ELR (cell line): Measurements from ENCODE around the gene RFNG.

Experiments
- DNase-seq: peaks from one replicate; pipeline ENCODE4 v3.0.0-alpha.2; 2015; ENCODE audit warnings: low read depth

The RFNG gene, protein sequence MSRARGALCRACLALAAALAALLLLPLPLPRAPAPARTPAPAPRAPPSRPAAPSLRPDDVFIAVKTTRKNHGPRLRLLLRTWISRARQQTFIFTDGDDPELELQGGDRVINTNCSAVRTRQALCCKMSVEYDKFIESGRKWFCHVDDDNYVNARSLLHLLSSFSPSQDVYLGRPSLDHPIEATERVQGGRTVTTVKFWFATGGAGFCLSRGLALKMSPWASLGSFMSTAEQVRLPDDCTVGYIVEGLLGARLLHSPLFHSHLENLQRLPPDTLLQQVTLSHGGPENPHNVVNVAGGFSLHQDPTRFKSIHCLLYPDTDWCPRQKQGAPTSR

DNA sequence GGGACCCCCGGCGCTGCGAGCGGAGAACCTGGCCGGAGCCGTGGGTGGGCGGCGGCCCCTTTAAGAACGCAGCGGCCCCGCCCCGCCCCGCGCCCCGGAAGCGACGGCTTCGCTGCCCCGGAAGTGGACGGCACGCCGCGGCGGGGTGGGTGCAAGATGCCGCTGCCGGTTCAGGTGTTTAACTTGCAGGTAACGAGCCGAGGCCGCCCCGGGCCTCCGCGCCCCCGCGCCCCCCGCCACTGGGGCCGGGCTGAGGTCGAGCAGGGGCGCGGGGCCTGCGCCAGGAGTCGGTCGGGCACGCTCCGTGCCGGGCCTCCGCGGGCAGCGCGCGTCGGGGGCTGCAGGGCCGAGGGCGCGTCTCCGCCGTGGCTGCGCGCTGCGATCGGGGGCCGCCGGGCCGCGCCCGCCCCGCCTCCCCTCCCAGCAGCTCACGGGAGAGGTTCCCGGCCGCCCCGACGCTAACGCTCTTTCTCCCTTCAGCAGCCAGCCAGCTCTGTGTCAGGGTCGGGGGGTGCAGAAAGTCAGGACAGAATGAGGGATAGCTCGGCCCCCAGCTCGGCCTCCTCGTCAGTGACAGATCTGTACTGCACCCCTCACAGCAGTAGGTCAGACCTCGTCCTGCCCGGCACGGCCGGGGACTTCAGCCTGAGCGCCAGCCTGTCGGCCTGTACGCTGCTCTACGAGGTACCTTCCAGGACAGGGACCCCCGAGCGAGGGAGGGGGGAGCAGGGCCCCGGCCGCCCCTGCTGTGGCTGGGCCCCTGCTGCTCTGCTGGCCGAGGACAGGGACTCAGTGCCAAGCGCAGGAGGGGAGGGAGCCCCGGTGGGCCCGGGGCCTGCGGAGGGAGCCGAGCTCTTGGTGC is at the start of gene RFNG, which contains the start of gene GPS1:
RFNG (minus strand) TSS at position 36 of the 862 bp plus-strand sequence. CDS start 45 bp downstream, outside the sequence.
GPS1 (plus strand) TSS at position 123 of the 862 bp plus-strand sequence; CDS start at position 157, 34 bp downstream.
- peak; percentile 78 for DNase-seq

DNA sequence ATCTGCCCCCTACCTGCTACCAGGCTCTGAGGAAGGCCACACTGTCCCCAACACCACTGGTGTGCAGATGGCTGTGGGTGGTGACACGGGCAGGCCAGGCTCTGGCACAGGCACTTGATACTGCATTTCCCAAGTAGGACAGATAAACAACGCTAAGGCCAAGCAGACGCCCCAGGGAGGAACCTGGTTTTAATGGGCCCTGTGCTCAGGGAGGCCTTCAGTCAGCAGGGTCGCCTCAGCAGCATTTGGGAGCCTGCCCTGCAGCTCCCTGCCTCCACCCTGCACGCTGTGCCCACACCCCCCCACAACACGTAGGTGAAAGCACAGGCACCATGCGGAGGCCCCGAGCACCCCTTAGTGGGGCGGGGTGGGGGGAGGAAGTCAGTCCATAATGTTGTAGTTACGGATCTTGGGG is 49.7 kb upstream of the RFNG start:
- DNase-seq, result no peak

DNA sequence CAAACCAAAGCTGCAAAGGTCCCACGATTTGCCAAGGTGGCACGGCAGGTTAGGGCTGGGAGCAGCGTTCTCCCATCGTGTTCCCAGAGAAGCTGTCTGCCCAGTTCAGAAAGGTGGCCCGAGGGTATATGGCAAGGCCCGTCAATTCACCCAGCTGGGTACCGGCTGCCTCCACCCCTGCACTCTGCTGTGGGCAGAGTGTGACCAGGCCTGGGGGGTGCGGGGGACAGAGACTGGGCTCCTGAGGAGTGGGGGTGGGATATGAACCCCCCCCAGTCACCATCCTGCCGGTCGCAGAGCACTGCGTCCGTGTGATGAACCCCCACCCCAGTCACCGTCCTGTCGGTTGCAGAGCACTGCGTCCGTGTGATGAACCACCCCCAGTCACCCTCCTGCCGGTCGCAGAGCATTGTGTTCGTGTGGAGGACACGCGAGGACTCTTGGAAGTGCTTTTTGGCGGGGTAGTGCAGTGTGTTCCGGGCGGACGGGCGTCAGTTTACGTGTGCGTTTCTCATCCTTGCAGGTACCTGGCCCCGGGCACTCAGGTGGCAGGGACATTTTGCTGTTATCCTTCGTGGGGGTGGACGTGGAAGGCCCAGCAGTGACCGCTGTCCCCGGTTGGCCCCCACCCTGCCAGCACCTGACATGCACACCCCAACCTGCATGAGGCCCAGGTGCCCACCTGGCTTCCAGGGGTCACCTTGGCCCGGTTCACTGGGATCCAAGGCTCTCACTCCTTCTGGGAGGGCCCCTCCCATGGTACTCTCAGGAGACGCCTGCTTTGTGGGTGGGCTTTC is 49.1 kb upstream of the RFNG start:
- DNase-seq, result no peak

DNA sequence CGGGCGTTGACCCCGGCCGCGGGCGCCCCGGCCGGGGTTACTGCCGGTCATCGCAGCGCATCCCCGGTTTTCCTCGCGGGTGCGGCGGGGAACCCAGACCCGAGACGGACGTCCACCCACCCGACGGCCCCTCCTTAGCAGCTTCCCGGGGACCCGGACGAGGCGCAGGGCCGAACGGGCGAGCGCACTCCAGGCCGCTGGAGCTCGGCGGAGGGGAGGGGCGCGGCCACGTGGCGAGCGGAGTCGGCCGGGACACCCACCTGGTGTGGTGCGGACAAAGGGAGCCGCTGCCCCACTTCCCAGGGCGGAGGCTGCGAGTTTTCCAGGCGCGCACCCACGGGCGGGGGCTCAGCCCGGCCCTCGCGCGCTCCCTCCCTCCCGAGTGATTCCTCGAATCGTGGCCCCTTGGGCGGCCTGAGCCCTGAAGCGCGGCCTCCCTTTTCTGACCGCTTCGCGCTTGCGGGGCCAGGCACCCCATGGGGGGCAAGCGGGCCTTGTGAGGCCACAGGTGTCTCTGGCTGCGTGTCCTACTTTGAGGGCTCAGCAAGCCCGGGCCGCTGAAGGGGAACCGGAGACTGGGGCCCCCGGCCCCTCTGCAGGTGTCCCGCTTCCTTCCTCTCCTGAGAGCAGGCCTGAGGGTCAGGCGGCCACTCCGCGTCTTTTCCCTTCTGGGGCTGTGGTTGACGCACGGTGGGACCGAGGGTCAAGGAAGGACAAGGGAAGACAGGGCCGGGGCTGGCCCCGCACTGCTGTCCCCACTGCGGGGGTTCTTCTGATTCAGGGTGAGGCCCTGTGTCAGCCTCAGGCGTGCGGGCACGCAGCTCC is 47.5 kb upstream of the RFNG start:
- no peak for DNase-seq

DNA sequence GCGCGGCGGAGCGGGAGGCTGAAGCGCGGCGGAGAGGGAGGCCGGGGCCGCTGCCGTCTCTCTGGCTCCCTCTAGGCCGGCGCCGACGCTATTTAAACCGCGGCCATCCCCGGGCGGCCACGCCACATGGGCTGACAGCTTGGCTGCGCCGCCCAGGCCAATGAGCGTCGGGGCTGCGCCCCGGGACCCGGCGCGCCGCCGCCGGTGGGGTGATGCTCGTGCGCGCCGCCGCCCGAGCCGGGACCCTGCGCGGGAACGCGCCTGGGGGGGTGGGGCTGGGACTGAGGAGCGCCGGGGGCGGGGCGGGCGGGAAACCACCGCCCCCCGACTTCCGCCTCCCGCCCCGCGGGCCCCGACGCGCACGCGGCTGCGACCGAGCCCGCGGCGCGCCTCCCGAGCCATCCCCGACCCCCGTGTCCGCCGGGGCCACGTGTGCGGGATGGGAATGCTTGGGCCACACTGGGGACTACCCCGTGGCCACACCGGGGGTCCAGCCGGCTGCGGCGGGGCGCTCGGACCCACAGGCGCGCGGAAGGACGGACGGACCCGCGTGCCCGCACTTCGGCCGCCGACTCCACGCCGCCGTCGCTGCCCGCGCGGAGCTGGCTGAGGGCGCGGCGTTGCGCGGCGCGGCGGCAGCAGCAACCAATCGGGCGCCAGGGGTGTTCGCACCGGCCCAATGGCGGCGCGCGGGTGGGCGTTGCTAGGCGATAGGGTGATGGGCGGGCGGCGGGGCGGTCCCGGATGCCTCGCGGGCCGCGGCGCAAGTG is 46.7 kb upstream of the RFNG start, which contains the start of gene FASN:
FASN (minus strand) TSS at position 68 of the 770 bp plus-strand sequence. CDS start 1,791 bp downstream, outside the sequence.
- DNase-seq, result peak; percentile 97

DNA sequence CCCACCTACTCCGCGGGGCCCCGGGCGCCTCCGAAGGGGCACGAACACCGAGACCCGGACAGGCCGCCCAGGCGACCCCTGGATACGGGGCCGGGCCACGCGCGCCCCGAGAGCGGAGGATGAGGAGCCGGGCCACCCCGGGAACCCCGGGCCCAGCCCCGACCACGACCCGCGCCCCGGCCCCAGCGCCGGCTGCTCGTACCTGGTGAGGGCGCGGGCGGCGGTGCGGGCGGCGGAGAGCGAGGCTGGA is 46.2 kb upstream of the RFNG start:
- no peak for DNase-seq

DNA sequence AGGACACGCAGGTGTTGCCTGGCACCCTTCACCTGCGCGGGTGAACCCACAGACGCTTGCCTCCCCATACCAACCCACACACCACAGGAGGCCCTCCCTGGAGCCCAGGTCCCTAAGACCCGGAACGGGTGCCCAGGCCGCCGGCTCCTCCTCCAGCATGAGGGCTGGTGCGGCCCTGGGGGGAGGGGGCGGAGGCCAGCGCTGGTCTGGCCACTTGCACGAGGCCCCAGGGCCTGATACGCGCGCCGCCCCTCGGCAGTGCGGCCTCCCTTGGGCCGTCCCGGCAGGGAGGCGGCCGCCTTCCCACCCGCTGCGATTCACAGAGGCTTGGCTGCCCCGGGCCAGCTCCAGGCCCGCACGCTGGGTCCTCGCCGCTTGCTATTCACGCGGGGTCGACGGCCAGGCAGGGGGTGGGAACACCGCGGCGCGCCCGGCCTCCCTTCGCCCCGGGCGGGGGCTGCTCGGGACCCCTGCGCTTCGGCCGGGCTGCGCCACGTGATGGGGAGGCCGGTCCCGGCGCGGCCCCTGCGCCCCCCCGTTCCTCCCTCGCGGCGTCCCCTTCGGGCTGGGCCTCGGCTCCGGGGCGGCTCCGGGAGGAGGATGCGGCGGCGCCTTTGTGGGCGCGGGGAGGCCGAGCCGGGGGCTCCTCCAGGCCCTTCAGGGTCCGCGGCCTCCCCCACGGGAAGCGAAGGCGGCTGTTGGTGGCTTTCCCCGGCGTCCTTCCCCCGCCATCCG is 45.7 kb upstream of the RFNG start:
- DNase-seq, result peak; percentile 71

DNA sequence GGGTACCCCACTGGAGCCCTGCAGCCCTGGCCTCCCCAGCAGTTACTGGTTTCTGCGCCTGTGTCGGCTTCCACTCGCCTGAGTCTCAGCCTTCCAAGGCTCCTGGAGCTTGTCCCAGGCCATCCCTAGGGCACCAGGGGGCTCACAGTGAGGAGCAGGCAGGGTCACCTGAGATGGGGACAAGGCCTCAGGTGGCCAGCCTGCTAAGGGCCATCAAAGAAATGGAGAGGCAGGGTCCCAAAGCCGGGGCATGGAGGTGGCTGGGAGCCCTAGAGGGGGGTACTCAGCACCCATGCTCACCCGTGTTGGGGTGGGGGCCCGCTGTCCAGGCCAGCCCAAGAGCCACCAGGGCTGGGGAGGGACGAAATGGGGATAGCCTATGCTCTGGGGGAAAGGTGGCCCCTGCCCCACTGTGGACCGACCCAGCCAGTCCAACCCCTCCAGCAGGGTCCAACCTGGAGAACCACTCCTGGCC is 45.1 kb upstream of the RFNG start:
- no peak for DNase-seq

DNA sequence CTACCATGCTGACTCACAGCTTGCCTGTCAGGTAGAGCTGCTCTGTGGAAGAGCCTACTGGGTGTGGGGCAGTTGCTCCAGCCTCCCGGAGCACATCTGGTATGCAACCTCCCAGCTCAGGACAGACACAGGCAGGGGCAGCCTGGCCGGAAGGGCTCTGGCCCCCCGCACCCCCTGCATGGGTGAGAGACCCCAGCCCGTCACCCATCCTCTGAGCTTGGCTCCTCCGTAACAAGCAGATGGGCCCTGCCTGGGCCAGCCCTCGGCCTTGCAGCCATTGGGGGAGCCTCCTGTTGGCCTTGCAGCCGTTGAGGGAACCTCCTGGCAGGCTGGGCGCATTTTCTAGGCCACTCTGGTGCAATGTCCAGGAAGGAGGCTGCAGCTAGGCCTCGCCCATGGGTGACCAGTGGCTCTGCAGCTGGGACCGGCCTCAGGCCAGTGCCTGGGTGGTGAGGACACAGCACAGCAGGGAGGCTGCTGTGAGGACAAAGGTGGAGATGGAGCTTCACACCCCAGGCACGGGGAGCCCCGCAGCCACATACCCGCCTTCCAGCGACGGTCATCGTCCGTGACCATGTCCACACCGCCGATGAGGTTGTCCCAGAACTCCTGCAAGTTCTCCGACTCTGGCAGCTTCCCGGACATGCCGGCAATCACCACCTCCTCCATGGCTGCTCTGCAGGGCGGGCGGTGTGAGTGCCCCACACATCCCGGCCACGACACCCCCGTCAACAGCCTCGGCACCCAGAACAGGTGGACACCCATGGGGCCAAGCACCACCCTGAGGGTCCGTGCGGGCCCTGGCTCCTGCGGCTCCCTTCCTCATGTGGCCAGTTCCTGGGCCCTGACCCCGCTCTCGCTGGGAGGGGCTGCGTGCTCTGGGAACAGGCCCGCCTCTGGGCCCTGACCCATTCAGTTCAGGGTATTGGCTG is 44.4 kb upstream of the RFNG start:
- DNase-seq, result no peak

DNA sequence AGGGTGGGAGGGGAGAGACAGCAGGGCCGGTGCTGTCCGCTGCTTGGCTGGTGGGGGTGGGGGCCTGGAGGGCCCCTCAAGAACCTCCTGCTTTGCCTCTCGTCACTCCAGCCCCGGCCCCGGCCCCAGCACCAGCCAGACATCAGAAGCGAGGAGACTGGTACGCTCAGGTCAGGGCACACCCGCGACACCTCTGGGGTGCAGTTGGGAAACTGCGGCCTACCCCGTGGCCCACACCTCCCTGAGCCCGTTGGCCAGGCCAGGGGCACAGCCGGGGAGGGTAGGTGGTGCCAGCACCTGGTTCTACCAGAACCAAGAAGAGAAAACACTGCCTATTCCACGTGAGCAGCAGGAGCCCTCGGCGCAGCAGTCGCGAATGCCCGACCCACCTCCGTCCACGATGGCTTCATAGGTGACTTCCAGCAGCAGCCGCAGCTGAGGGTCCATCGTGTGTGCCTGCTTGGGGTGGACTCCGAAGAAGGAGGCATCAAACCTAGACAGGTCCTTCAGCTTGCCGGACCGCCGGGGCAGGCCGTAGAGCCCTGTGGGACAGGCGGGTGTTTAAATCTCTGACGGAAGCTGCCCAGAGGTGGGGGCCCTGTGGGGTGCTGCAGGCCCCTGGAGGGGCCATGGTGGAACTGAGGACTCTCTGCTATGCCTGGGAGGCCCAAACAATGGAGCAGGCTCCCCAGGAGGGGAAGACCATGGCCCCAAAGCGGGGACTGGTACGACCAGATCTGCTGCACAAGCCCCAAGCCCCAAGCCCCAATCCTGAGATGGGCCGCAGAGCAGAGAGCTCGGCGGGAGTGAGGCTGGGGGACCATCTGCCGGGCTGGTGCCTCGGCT is 43.5 kb upstream of the RFNG start:
- no peak for DNase-seq

DNA sequence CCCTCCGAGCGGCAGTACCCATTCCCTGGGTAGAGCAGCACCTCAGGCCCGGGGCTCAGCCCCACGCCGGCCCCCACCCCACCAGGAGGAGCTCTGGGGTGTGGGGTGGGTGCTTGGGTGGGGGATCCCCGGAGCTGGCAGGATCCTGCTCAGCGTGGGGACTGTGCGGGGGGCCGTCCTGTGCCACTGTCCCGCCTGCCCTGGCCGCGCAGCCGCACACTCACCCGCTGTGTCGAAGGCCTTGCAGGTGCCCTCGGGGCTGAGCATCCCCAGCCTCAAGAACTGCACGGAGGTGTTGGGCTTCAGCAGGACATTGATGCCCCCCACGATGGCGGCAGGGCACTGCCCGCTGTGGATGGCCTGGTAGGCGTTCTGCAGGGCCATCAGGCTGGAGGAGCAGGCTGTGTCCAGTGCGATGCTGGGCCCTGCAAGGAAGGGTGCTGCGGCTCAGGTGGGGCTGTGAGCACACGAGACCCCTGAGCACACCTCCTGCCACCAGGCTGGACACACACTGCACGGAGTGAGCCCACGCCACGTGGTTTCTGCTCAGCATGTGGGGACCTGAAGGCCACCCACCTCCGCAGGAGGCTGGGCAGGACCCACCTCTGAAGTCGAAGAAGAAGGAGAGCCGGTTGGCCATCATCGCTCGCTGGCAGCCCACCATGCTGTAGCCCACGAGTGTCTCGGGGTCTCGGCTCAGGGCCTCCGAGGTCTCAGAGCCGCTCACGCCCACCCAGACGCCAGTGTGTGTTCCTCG is 41.6 kb upstream of the RFNG start:
- no peak for DNase-seq

DNA sequence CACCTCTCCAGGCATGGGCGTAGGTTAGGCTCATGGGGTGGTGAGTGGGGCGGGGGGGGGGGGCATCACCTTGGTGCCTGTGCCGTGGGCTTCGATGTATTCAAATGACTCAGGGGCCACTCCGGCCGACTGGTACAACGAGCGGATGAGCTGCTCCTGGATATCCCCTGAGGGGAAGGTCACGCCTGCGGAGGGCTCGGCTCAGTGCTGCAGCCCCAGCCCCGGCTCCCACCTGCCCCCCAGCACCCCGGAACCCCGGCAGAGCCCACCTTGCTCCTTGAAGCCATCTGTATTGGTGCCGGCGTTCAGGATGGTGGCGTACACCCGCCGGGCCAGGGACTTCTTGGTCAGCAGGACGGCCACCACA is 41.0 kb upstream of the RFNG start:
- DNase-seq, result no peak

DNA sequence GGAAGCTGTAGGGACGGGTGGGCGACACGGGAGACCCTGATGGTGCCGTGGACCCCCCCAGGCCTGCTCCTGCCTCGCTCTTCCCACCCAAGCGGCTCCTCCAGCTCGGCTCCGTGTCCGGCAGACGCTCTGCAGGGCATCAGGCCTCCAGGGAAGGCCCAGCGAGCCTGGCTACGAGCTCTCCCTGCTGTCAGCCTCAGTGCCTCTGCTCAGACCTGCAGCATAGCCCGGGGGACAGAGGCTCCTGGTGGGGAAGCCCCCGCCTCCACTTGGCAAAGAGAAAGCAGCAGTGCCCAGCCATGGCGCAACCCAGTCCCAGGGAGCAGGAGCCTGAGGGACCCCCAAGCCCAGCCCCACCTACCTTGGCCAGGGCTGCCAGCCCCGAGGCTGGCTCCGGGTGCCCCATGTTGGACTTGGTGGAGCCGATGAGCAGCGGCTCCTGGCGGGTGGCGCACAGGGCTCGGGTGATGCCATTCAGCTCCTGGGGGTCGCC is 40.5 kb upstream of the RFNG start:
- DNase-seq, result no peak

DNA sequence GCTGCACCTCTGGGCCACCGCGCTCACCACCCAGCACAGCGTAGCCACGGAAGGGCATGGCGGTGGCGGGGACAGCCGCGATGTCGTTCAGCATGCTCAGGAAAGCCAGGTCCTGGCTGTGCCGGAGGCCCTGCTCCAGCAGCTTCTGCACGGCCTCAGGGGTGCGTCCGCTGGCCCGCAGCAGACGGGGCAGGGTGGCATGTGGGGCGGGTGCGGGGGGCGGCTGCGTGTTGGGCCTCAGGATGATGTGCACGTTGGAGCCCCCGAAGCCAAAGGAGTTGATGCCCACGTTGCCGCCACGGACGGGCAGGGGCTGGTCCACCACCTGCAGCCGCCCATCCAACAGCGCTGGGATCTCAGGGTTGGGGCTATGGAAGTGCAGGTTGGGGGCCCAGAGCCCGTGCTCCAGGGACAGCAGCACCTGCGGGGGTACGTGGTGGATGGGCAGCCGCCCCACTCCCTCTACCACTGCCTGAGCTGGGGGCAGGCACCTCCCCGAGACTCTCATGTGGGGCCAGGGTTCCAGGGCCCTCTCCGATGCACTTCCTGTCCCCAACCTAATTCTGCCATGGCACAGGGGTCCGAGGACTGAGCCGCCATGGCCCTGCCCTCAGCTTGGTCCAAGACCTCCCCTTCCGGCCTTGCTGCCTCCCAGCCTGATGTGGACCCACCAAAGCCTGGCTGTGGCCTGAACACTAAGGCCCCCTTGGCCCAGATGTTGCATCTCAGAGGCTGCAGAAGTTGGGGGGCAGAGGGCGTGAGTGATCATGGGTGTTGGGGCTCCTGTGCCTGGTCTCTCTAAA is 39.9 kb upstream of the RFNG start:
- no peak for DNase-seq

DNA sequence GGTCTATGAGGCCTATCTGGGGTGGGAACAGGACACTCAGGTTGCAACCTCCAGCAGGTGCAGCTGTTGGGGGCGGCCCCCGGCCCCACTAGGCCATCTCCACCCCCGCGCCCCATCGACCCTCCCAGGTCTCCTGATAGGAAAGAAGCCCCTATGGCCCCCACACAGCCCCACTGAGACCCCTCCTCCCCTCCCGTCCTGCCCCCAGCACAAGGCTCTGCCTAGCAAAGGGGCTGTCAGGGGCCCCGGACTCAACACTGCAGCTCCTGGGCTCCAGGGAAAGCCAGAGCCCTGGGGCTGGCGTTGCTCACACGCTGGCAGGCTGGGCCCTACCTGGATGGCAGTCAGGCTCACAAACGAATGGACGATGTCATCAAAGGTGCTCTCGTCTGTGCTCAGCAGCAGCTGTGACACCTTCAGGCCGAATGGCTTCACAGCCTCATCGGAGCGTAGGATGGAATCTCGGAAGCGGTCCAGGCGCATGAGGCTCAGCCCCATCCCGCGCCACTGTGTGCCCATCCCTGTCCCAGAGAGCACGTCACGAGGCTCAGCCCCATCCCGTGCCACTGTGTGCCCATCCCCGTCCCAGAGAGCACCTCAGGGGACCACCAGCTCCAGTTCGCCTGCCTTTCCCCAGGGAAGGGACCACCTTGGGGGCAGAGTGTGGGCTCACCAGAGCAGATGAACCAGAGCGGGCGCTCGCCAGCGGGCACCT is 39.1 kb upstream of the RFNG start:
- DNase-seq, result no peak
